ENCODE data around the gene PSME3. TPM values are rescaled to one million over a fixed set of nuclear protein-coding genes. Genes with fewer than 3 reads are reported as not detected.
A peak's percentile ranks its signal among the peaks of the same experiment; 100 is the strongest.
"Not testable (repeated sequence)": the region's sequence is repeated elsewhere in the genome, so short reads cannot be mapped to it uniquely, and the experiment has no call there.

The PSME3 gene
- total and polyA plus RNA-seq, 12 donors = 26.0 to 103 (median 70.3) TPM

GRCh38 chr17:42848093-42848492, 14.9 kb downstream of the PSME3 start:
- no peak overlapping the region for H3K27ac ChIP-seq
- ATAC-seq (no peak), DNase-seq (no peak)
- intact Hi-C loops (cut with DNase I) = loop anchor here in 3 of 10 donors (5.0 kb wide), 3 partner anchors 79 to 624 kb away; no protein-coding TSS in a partner anchor
- H3K4me1 ChIP-seq = peaks cover 0 to 30% (median 6%) of the 10 kb centered on the region in 9 donors
- TF ChIP-seq CTCF (IDR thresholded peaks at IDR 0.05) = no peak
- H3K4me3 ChIP-seq = no peak overlapping the region
- peaks cover 0 to 29% (median 9%) of the 10 kb centered on the region in 9 donors for H3K36me3 ChIP-seq
- H3K9me3 ChIP-seq = no peaks in the 10 kb centered on the region
- no peaks in the 10 kb centered on the region for H3K27me3 ChIP-seq
- 90 to 97% methylated on average over 3 of the region's 3 CpGs for WGBS, 2 donors

GRCh38 chr17:42849031-42849430, 15.8 kb downstream of the PSME3 start:
- Histone ChIP-seq H3K36me3 (peaks cover 0 to 20% (median 8%) of the 10 kb centered on the region in 9 donors), H3K27me3 (no peaks in the 10 kb centered on the region), H3K27ac (no peak overlapping the region), H3K4me1 (peaks cover 0 to 30% (median 6%) of the 10 kb centered on the region in 9 donors), H3K9me3 (no peaks in the 10 kb centered on the region), H3K4me3 (no peak overlapping the region)
- no peak for ATAC-seq
- WGBS, 2 donors = 89 to 91% methylated on average over 9 of the region's 9 CpGs
- intact Hi-C loops (cut with DNase I) = loop anchor here in 3 of 10 donors (5.0 kb wide), 3 partner anchors 78 to 623 kb away; no protein-coding TSS in a partner anchor
- TF ChIP-seq CTCF (IDR thresholded peaks at IDR 0.05) = no peak
- DNase-seq = no peak

GRCh38 chr17:42849451-42850181, 16.4 kb downstream of the PSME3 start:
- TF ChIP-seq CTCF (IDR thresholded peaks at IDR 0.05) = no peak
- no peaks in the 10 kb centered on the region for H3K9me3 ChIP-seq
- WGBS, 2 donors = 50 to 58% methylated on average over 8 of the region's 8 CpGs
- DNase-seq (no peak), ATAC-seq (peak in 3 of 8 donors; percentile 2 to 35 (median 4))
- peaks cover 0 to 14% (median 6%) of the 10 kb centered on the region in 9 donors for H3K36me3 ChIP-seq
- no peak overlapping the region for H3K4me3 ChIP-seq
- intact Hi-C loops (cut with DNase I) = loop anchor here in 3 of 10 donors (5.0 kb wide), 3 partner anchors 78 to 623 kb away; no protein-coding TSS in a partner anchor
- no peaks in the 10 kb centered on the region for H3K27me3 ChIP-seq
- H3K27ac ChIP-seq = no peak overlapping the region
- H3K4me1 ChIP-seq = peaks cover 0 to 34% (median 6%) of the 10 kb centered on the region in 9 donors

GRCh38 chr17:42850954-42851353, 17.8 kb downstream of the PSME3 start, which contains the start of gene AOC3:
AOC3 (plus strand) TSS chr17:42851199; CDS start chr17:42851344, 145 bp downstream.
- Histone ChIP-seq H3K4me1 (peaks cover 0 to 38% (median 6%) of the 10 kb centered on the region in 9 donors), H3K27ac (peak within 1 kb of the TSS in 6 of 10 donors; percentile 19 to 77 (median 72)), H3K9me3 (no peaks in the 10 kb centered on the region), H3K4me3 (peak within 1 kb of the TSS in 9 of 10 donors; percentile 21 to 51 (median 40)), H3K36me3 (peaks cover 0 to 1% (median 0%) of the 10 kb centered on the region in 9 donors), H3K27me3 (no peaks in the 10 kb centered on the region)
- peak; percentile 27 to 78 (median 60) for ATAC-seq
- intact Hi-C loops (cut with DNase I) = no loop called here
- WGBS, 2 donors = 35 to 45% methylated on average over 9 of the region's 9 CpGs
- peak; percentile 45 to 48 for DNase-seq
- TF ChIP-seq CTCF (IDR thresholded peaks at IDR 0.05) = no peak

- WGBS, 2 donors = 76 to 85% methylated on average over 22 to 23 of the region's 28 CpGs
- Histone ChIP-seq H3K4me1 (peaks cover 0 to 32% (median 6%) of the 10 kb centered on the region in 9 donors), H3K27ac (peak overlapping the region in 6 of 10 donors; percentile 19 to 77 (median 72)), H3K4me3 (peak overlapping the region in 9 of 10 donors; percentile 21 to 51 (median 40))
- H3K36me3 ChIP-seq; H3K27me3 ChIP-seq; intact Hi-C loops (cut with DNase I); H3K9me3 ChIP-seq; DNase-seq: not testable (repeated sequence)
- ATAC-seq = peak in 4 of 8 donors; percentile 15 to 25 (median 15)
These were observed 18.4 kb downstream of the PSME3 start for GRCh38 chr17:42851371-42852240.
